Psoas muscle (tissue), 8 donors: Measurements from ENCODE around the gene NRP2. TPM values are rescaled to one million over a fixed set of nuclear protein-coding genes. Genes with fewer than 3 reads are reported as not detected.

Source experiments
- ATAC-seq, 4 donors: fragments of 200-7000 bp; cut with Tn5 transposase; one replicate each; pipeline ENCODE4 v1.9.1; 2020; ENCODE audit warnings: moderate library complexity in 3 of 4, mild to moderate bottlenecking in 2 of 4
- DNase-seq, 2 donors: peaks; one replicate each; pipeline ENCODE4 v3.0.0-alpha.2; 2020
- H3K27ac ChIP-seq: fragments of 200-600 bp; one replicate; pipeline ENCODE4 v1.8.0; 2022
- H3K27me3 ChIP-seq, 3 donors: fragments of 200-600 bp in 1 of 3; one replicate each; pipeline versions ENCODE4 v1.6.1 to v1.8.0; 2013 to 2022; ENCODE audit warnings: low read length in 2 of 3, mild to moderate bottlenecking in 2 of 3, moderate library complexity in 1 of 3; ENCODE audit not compliant: insufficient read depth in 3 of 3
- H3K36me3 ChIP-seq, 2 donors: fragments of 200-600 bp in 1 of 2; one replicate each; pipeline versions ENCODE4 v1.6.1 to v1.8.0; 2013 to 2022; ENCODE audit warnings: low read depth in 1 of 2, mild to moderate bottlenecking in 1 of 2, moderate library complexity in 1 of 2; ENCODE audit not compliant: insufficient read depth in 1 of 2
- H3K4me1 ChIP-seq: fragments of 200-600 bp; one replicate; pipeline ENCODE4 v1.8.0; 2022
- H3K4me3 ChIP-seq: fragments of 200-600 bp; one replicate; pipeline ENCODE4 v1.8.0; 2022; ENCODE audit warnings: mild to moderate bottlenecking
- H3K9me3 ChIP-seq: fragments of 200-600 bp; one replicate; pipeline ENCODE4 v1.8.0; 2022
- CTCF ChIP-seq: fragments of 200-600 bp; IDR thresholded peaks from one replicate; pipeline ENCODE4 v1.8.0; 2022; ENCODE audit warnings: antibody characterized with exemption
- WGBS, 3 donors: extraction: QIAGEN DNeasy Blood & Tissue Kit; methylation state at CpG; one replicate each; pipeline versions ENCODE4 v1.1.6 to v1.1.7; 2013; 5-methylcytosine and 5-hydroxymethylcytosine counted together
- intact Hi-C, 2 donors: fragments of 100-400 bp; cut with DNase I; formaldehyde crosslinking; loops; one replicate each; pipeline versions ENCODE4 v1.11.0 to v1.14.2; 2022
- polyA plus RNA-seq, 3 donors: library from polyadenylated mRNA; stranded (reverse); fragments of 200-250 nt; gene quantifications; one replicate each; pipeline ENCODE4 v1.2.3, GENCODE V29; 2013
- total RNA-seq, 4 donors: library from RNA; stranded (reverse); fragmentation: NEBNext Ultra II Directional in 2 of 4; extraction: Animal tissue kit (Norgen Biotek cat#: 25700) in 2 of 4; gene quantifications; one replicate each; pipeline versions ENCODE4 v1.2.1 to v1.2.4, GENCODE V29; 2021 to 2023
- donor health status: healthy with polysubstance abuse.
- donor health status: DM: no; HTN: no; CAD: no; lungs with moderate emphysema.
- donor health status: Bipolar disorder and iron deficiency.
- donor health status: healthy.
- donor health status: DM: yes; HTN: yes; CAD: no.
- donor health status: DM: no; HTN: no; CAD: no.
- donor health status: DM: no; HTN: no; CAD: no.
- donor health status: DM: yes; HTN: yes; CAD: no.

NRP2 gene
- total and polyA plus RNA-seq, 7 donors = 0.67 to 6.9 (median 2.4) TPM

- ATAC-seq (no peak), DNase-seq (no peak)
- intact Hi-C loops = loop anchor here in 1 of 2 donors (5.0 kb wide), 1 partner anchor 158 kb away; no protein-coding TSS in a partner anchor
- H3K4me1 ChIP-seq = no peaks in the 10 kb centered on the region
- no peak overlapping the region for H3K4me3 ChIP-seq
- no peaks in the 10 kb centered on the region for H3K36me3 ChIP-seq
- H3K27ac ChIP-seq = no peak overlapping the region
- H3K27me3 ChIP-seq = peaks cover 0 to 10% (median 0%) of the 10 kb centered on the region in 3 donors
- TF ChIP-seq CTCF = no peak
- WGBS, 3 donors = 67 to 89% (median 70%) methylated on average over 4 of the region's 4 CpGs
- H3K9me3 ChIP-seq = no peaks in the 10 kb centered on the region
Observed at GRCh38 chr2:205768815-205769494, 86.7 kb downstream of the NRP2 start.

- no peaks in the 10 kb centered on the region for H3K9me3 ChIP-seq
- no peak overlapping the region for H3K27ac ChIP-seq
- intact Hi-C loops = loop anchor here in 1 of 2 donors (5.0 kb wide), 1 partner anchor 158 kb away; no protein-coding TSS in a partner anchor
- H3K4me1 ChIP-seq = no peaks in the 10 kb centered on the region
- DNase-seq (no peak), ATAC-seq (no peak)
- no peak overlapping the region for H3K4me3 ChIP-seq
- H3K36me3 ChIP-seq = no peaks in the 10 kb centered on the region
- no peak for TF ChIP-seq CTCF
- 84 to 89% (median 86%) methylated on average over 3 of the region's 3 CpGs for WGBS, 3 donors
- peaks cover 0 to 5% (median 0%) of the 10 kb centered on the region in 3 donors for H3K27me3 ChIP-seq
Observed at GRCh38 chr2:205769495-205769850, 87.2 kb downstream of the NRP2 start.

GRCh38 chr2:205769879-205770278 lies 87.6 kb downstream of the NRP2 start:
- Histone ChIP-seq H3K27me3 (peaks cover 0 to 1% (median 1%) of the 10 kb centered on the region in 3 donors), H3K27ac (no peak overlapping the region), H3K4me1 (no peaks in the 10 kb centered on the region), H3K4me3 (no peak overlapping the region), H3K36me3 (no peaks in the 10 kb centered on the region), H3K9me3 (no peaks in the 10 kb centered on the region)
- DNase-seq (no peak), ATAC-seq (no peak)
- 90 to 91% (median 90%) methylated on average over 7 of the region's 7 CpGs for WGBS, 3 donors
- no peak for TF ChIP-seq CTCF
- intact Hi-C loops = loop anchor here (5.0 kb wide), 2 partner anchors 157 to 177 kb away; no protein-coding TSS in a partner anchor

GRCh38 chr2:205770577-205770976 lies 88.3 kb downstream of the NRP2 start:
- no peak overlapping the region for H3K4me3 ChIP-seq
- TF ChIP-seq CTCF = no peak
- intact Hi-C loops = loop anchor here (5.0 kb wide), 2 partner anchors 157 to 177 kb away; no protein-coding TSS in a partner anchor
- H3K27me3 ChIP-seq = peaks cover 0 to 5% (median 2%) of the 10 kb centered on the region in 3 donors
- no peak for ATAC-seq
- no peak for DNase-seq
- 78 to 88% (median 84%) methylated on average over 7 of the region's 7 CpGs for WGBS, 3 donors
- no peaks in the 10 kb centered on the region for H3K36me3 ChIP-seq
- no peak overlapping the region for H3K27ac ChIP-seq
- H3K9me3 ChIP-seq = no peaks in the 10 kb centered on the region
- no peaks in the 10 kb centered on the region for H3K4me1 ChIP-seq
